Glomerular endothelial cell (primary cell): ENCODE results near the gene APLNR. TPM values are rescaled to one million over a fixed set of nuclear protein-coding genes. Genes with fewer than 3 reads are reported as not detected.

Experiments
- DNase-seq: peaks from one replicate; pipeline ENCODE4 v3.0.0-alpha.2; 2011; ENCODE audit warnings: low read depth, low spot score; ENCODE audit errors: extremely low read depth
- total RNA-seq: library from RNA; depleted of rRNA; stranded (reverse); fragments of >200 nt; gene quantifications from 2 replicates; pipeline ENCODE4 v1.2.3, GENCODE V29; 2015

The APLNR gene
- total RNA-seq, 1 donor from 2014 or later = 0.76 TPM

DNA sequence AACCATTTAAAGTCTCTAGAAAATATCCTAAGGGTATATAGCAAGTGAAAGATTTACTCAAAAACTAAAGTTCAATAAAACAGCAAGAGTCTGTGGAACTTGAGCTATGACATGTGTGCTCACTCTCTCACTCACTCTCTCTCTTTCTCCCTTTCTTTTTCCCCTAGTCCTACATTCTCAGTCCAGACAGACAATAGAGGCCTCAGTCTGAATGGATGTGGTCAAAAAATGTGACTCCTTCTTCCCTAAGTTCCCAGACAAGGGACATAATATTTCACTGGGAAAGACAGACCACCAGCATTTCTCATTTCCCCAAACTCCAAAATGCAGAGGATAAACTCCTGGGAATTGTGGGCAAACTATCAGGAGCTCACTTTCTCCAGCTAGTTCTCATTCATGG is 17.6 kb upstream of the APLNR start:
- no peak for DNase-seq

DNA sequence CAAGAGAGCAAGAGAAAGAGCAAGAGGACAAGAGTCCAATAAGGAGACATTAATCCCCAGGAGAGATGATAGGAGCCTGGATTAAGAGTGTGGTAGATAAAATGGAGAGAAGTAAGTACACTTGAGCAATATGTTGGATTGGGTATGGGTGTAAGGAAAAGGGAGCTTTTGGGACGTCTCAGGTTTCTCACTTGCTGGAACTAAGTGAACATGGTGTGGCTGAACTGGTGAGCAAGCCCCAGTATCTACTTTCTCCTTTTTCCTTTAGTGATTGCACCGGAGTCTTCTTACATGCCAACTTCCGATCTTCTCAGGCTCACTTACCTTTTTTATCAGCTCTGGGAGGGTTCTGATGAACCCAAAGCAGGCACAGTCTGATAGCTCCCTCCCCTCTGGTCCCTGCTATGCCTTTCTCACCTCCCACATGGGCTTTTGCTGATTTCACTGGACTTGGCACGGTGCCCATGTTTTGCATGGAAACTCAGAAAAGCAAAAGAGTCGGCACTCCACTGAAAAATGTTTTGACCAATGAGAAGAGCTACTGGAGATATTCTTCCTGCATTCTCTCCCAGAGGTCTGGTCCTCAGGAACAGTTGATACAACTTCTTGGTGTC is 14.5 kb upstream of the APLNR start:
- DNase-seq = no peak

DNA sequence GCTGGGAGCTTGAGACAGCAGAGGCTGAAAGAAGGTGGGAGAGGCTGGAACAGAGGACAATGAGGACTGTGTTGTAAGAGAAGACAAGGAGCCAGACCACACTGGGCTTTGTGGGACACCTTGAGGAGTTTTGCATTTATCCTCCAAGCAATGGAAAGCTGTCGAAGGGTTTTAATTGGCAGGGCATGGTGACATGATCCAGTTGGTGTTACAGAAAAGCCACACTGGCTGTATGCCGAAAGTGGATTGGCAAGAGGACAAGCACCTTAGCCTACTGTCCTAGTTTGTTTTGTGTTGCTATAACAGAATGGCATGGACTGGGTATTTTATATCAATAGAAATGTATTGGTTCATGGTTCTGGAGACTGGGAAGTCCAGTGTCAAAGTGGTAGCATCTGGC is 14.0 kb upstream of the APLNR start:
- DNase-seq = no peak

DNA sequence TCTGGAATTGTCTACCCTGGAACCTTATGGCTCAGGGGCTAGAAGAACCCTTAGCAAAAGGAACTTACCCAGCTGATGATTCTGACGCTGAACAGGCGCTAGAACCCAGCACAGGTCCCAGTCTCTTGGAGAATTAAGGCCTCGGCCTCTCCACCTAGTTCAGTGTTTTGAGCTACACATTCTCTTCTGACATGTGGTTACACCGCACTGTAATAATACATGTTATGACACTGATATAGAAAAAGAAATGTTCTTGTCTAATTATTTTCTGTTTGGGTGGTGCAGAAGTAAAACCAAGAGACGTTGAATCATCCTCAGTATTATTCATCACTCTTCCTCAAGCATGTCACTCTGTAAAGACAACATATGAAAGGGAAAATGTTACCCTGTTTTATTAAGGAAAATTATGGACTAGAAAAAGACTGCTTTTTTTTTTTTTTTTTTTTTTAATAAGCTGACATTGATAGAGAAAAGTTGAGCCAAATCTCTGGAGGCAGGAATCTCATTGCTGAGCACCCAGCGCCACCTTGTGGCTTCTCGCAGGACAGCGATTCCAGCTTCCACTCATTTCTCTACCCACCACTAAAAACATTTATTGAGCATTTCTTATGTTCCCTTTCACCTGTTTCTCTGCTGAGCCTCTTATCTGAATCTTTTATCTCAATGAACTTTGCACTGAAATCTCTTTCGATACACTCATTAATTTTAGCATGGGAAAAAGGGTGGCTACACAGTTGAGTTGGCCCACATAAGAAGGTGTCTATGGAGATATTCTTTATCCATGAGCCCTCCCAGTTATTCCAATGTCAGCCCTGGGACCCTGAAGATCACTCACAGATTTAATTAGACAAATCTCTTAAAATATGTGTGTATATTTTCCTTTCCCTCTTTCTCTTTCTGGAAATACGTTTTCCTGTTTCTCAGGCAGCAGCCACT is 12.6 kb upstream of the APLNR start:
- DNase-seq = no peak

DNA sequence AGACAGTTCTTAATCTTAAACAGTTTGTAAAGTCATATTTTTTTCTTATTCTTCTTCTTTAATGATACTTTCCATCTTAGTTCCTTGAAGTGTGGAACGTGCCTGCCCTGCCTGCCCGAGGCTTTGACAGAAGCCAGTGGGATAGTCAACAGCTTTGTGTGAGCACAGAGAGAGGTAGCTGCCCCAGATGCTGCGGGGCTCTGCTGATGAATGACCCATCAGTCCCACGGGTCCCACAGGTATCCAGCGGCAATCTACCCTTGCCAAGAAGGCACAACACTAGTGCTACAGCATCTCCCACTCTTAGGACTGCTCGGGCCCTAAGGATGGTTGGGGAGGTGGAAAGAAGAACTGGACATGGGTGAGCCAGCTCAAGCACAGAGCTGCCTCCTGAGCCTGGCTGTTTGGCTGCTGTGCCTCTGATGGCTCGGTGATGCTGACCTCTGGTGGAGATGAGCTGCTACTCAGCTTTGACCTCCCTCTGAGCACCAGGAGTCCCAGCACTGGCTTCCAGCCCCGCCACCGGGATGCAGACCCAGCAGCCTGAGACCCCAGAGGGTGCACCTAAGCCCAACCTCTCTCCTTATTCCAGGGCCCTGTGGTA is 11.8 kb upstream of the APLNR start:
- DNase-seq = no peak

DNA sequence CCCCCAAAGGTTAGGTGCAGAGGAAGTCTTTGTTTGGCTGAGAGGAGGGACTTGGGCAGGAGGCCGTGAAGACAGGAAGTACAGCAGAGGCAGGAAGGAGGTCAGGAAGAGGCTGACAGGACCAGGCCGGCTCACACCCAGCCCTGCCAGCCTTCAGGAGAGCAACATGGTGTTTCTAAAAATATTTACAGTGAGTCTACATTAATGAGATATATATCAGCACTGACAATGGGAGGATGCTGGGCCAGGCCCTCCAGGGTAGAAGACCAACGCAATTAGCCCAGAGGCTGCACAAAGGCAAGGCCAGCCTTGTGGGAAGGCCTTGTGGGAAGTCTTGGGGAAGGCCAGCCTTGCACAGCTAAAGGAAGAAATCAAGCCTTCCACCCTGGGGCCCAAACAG is 7.9 kb upstream of the APLNR start:
- no peak for DNase-seq

DNA sequence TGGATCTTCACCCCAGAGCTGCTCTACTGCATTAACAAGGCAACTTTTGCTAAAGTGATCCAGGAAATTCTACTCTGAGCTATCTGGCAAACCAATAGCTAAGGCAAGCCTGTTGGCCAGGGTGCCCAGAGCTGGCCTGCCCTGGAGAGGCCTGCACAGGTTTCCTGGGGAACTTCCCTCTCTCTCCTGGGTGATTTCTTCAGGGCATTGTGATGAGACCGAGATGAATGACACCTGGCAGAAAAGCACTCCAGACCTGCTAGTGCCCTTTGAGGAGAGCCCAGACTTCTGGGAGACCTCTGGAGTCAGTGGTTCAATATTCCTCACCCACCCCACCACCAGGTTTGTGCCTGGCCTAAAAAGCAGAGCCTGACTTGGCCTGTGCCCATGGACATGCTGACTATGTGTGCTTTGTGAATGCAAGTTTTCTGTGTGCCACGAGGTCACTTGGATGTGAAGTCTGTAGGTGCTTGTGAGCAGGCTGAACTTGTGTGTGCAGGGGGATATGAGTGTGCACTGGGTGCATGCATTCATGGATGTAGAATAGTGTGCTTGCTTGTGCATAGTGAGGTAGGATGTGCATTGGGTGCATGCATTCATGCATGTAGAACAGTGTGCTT is 4.4 kb upstream of the APLNR start:
- DNase-seq = no peak

DNA sequence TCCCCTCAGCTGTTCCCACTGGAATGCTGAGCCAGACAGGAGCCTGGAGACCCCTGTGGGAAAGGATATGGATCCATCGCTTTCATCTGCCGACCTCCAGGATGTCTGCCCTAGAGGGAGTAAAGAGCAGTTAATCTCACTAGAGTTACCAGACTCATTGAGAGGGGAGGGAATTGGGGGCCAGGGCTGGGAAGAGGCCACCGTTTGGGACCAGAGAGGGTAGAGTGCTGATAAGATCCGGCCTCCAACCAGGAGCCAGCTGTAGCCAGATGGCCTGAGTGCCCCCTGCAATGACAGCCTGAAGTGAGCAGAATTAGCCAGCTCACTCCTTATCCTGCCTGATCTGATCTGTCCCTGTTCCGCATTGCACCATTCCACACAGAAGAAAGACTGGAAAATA is 3.7 kb upstream of the APLNR start:
- no peak for DNase-seq

DNA sequence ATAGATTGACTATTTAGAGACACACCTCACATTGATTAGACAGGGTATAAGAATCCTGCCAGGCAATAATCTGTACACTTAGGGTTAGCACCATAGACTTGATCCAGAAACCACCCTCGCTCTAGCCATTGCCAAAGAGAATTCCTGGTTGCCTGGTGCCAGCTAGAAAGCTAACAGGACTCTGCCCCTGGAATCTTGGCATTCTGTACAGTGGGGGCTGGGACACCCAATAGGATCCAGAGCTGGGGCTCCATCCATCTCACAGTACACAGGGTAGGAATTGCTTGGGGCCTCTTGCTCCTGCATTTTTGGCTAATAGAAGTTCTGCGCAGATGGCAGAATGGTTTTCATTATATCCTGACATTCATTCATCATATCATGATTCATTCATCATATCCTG is 3.0 kb upstream of the APLNR start:
- DNase-seq = no peak

DNA sequence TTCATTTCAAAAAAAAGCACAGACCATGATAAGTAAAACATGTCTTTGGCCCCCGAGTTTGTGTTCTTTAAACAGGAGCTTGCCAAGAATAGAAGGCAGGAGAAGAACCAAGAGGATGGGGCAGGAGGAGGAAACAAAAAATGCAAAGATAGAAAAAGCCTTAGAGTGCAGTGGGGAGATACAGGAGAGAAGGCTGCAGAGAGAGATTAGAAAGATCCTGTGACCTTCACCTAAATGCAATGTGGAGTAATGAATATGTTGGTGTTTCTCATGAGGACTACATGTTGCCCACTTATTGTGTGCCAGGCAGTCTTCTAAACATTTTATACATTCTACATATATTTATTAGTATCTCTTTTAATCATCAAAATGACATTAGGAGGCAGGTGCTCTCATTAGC is 2.3 kb upstream of the APLNR start:
- no peak for DNase-seq

DNA sequence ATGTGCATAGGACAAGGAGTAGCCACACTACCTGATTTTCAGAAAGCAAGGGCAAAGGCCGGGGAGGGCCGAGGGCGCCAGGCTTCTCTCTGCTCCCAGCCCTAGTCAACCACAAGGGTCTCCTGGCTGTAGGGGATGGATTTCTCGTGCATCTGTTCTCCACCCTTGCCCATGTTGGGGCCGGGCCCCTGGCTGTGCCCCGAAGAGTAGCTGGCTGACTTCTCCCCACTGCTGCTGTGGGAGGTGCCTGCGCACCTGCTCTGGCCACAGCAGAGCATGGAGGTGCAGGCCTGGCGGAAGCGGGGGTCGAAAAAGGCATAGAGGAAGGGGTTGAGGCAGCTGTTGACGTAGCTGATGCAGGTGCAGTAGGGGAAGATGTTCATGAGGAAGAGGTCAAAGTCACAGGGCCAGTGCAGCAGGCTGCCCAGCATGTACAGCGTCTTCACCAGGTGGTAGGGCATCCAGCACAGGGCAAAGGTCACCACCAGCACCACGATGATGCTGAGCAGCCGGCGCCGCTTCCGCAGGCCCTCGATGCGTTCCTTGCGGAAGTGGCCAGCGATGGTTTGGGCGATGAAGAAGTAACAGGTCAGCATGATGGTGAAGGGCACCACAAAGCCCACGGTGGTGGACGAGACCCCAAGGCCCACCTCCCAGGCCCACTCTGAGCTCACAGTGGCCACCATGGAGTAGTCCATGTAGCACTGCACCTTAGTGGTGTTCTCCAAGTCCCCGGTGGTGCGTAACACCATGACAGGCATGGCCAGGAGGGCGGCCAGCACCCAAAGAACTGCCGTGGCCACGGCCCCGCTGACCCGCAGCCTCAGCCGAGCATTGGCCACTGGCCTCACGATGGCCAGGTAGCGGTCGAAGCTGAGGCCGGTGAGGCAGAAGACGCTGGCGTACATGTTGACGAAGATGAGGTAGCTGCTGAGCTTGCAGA is 1.0 kb downstream of the APLNR start:
- no peak for DNase-seq

DNA sequence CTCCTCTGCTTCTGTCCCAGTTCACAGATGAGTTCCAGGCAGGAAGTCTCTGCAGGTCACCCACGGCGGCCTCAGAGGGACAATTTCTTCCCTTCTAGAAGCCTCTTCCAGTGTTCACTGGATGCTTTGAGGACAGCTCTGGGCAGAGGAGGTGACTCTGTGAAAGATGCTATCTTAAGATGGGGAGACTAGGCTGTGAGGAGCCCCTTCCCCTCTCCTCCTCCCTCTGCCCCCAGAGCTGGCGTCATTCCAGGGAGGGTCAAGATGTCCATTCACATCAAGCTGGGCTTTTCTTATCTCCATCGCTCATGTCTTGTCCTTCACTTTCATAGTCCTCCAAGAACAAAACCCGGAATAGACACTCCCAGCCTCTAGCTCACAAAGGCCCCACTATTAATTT is 3.3 kb downstream of the APLNR start:
- no peak for DNase-seq

DNA sequence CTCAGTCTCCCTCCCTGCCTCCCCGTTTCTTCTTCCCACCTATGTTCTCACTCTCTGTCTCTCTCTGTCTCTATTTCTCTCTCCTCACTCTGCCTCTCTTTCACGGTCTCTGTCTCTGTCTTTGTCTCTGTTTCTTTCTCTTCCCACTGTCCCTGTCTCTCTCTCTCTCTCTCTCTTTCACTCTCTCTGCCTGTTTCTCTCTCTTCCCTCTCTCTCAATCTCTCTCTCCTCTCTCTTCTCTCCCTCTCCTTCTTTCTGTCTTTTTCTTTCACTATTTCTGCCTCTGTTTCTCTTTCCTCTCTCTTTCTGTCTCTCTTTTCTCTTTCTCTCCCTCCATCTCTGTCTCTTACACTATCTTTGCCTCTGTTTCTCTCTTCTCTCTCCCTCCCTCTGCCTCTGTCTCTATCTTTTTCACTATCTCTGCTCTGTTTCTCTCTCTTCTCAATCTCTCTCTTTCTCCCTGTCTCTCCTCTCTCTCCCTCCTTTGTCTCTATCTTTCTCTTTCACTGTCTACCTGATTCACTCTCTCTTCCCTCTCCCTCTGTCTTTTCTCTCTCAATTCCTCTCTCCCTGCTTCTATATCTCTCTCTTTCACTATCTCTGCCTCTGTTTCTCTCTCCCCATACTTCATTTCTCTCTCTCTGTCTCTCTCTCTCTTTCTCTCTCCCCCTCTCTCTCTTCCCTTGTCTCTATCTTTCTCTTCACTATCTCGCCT is 5.4 kb downstream of the APLNR start:
- DNase-seq = no peak

DNA sequence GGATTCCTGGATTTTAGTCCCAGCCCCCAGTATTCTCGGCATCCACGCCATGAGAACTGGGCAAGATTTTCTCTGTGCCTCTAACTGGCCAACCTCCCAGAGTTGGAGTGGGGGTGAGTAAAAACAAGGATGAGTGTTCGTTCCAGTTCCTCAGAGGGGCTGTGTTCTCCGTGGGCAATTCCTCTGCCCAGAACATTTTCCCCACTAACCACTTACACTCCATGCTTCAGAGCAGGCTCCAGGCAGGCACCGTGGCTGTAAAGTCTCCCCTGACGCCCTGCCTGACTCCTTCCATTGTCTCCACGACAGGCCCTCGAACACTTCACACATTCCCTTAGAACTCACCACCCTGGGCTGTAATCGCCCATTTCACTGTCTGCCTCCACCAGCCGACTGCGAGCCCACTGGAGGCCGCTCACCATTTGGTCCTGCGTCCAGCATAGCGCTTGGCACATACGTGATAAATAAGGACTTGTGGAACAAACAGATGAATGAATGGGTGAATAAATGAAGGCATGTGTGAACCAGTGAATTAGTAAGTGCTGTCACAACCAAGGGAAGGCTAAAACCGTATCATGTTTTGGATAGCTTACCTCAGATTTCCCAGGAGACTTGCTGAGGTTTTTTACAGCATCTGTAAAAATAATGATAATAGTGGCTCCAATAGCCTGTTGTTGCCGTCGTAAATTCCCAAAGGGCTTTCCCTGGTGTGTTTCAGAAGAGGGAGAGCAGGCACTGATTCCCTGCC is 6.1 kb downstream of the APLNR start:
- DNase-seq = no peak

DNA sequence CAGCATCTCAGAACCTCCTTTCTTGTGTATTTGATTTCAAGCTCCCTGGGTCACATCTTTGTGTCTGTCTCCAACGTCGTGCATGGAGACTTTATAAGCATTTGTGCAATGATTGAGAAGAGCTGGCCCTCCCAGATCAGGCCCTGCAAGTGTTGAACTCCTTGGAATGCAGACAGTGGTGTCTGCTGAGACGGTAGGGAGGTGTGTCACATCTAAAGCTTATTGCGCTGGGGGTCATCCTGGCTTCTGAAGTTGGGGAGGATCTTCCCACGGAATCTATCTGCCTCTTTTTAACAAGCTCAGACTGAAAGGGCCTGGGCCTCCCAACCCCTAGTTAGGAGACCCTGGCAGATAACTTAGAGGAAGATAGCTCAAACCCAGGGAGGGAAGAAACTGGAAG is 6.7 kb downstream of the APLNR start:
- DNase-seq = no peak

DNA sequence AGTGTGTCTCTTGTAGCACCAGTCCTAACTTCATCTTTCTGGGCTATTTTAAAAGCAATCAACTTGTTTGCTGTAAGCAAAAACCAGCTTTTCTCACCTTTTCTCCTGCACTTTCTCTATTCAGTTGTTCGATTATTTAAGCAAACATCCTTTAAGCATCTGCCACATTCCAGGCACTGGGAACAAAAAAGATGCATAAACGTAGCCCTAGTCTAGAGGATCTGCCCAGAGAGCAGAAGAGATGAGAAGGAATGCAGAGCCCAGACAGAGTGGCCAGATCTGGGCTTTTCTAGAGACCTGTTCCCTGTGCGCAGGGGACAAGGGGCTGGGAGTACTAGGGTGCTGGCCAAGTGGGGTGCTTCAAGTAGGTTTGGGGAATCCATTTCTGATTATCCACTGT is 8.4 kb downstream of the APLNR start:
- DNase-seq = no peak

DNA sequence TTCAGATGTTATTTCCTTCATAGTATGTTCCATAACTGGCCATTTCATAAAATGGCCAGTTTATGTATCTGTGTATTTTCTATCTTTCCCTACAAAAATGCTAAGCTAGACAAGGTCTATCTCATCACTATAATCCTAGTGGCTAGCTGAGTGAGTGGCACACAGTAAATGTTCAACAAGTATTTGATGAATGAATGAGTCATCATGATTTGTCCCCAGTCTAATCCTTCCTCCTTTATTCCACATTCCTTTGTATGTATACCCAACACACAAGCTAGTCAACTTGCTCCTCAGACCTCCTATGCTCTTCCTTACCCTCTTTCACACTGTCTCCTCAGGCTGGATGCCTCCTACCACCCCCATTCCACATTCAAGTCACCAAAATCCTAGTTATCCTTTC is 12.5 kb downstream of the APLNR start:
- no peak for DNase-seq

DNA sequence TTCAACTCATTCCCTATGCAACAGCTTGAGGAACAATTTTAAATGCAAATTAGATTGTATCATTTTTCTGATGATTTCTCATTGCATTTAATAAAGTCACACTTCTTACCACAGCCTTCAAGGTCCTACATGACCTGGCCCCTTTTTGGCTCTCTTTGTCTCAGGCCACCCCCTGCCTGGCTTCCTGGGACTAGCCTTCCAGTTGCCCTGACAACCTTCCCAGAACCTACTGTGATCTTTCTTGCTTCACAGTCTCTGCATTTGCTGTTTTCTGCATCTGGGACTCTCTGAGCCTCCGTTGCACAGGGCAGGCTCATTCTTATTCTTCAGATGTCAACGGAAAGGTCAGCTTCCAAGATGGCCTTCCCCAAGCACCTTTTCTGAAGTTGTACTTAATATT is 12.9 kb downstream of the APLNR start:
- DNase-seq = no peak

DNA sequence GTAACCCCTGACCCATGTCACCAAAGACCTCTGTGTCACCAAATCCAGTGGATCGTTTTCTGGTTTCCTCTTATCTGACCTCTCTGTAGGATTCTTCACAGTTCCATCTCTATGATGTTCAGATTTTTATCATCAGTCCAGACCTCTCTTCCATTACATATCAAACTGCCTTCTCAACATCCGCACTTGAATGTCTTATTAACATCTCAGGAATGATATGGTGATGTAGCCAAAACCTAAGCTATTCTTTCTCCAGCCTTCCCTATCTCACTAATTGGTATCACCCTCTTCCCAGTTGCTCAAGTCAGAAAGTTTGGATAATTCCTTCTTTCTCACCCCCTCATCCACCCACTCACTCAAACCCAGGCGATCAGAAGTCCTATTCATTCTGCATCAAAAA is 13.4 kb downstream of the APLNR start:
- no peak for DNase-seq
